Neuron (in vitro differentiated cells): ENCODE measurements around the gene AMER3.

Experiments used
- H2AFZ ChIP-seq: one replicate; pipeline ENCODE4 v1.6.1; 2013; ENCODE audit warnings: low read depth, mild to moderate bottlenecking, inconsistent platforms, low read length, moderate library complexity
- H3K27me3 ChIP-seq: one replicate; pipeline ENCODE4 v1.6.1; 2013; ENCODE audit warnings: low read length; ENCODE audit not compliant: insufficient read depth
- H3K36me3 ChIP-seq: one replicate; pipeline ENCODE4 v1.6.1; 2013; ENCODE audit warnings: low read length; ENCODE audit not compliant: insufficient read depth
- H3K4me1 ChIP-seq: one replicate; pipeline ENCODE4 v1.6.1; 2013; ENCODE audit warnings: low read length; ENCODE audit not compliant: insufficient read depth
- H3K4me3 ChIP-seq: 2 replicates; pipeline ENCODE4 v1.5.1; 2013; ENCODE audit warnings: mild to moderate bottlenecking, low read length, moderate library complexity
- H3K9me3 ChIP-seq: one replicate; pipeline ENCODE4 v1.6.1; 2013; ENCODE audit warnings: low read length

Gene AMER3

DNA sequence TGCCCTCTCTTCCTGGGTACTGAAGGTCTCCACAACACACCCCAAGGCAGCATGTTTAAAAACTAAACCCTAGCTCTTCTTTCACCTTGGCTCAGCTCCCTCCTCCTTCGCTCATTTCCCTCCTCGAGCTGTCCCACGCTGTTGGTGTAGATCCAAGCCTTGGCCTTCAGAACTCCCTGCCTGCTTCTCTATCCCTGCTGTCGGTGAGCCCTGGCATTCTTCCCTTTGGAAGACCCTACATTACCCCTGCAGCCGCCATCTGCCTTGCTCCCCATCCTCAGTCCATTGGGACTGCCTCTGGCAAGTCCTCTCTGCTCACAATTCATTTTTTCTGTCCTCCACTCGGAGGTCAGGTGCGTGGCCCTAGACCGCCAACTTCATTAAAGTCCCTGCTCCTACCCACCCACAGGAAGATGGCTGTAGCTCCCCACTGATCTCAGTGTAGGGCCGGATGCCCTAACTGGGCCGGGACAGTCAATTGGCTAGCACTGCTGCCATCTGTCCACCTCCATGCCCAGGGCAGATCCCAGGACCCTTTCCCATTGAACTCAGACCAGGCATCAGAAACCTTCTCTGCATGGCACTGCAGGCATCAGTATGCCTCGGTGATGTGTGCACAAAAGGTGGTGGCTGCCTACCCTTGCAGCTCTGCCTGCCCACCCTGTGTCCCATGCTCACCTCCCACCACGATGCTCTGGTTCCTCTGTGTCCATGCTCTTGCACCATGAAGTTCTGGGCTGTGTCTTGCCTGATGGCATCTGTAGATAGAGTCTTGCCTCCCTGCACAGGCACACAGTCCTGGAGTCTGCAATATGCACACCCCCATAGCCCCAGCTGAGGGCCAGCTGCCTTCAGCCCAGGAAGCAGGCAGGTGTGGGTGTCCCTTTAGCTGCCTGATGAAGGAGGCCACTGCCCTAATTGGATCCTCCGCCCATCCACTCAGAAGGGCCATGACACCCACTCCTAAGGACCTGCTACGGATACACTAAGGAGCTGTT is 5.7 kb downstream of the AMER3 start:
- peaks cover 24% of the 10 kb centered on the region for H3K27me3 ChIP-seq
- H3K36me3 ChIP-seq, result no peaks in the 10 kb centered on the region
- no peak overlapping the region for H2AFZ ChIP-seq
- no peaks in the 10 kb centered on the region for H3K9me3 ChIP-seq
- H3K4me1 ChIP-seq, result peaks cover 3% of the 10 kb centered on the region
- no peak overlapping the region for H3K4me3 ChIP-seq

DNA sequence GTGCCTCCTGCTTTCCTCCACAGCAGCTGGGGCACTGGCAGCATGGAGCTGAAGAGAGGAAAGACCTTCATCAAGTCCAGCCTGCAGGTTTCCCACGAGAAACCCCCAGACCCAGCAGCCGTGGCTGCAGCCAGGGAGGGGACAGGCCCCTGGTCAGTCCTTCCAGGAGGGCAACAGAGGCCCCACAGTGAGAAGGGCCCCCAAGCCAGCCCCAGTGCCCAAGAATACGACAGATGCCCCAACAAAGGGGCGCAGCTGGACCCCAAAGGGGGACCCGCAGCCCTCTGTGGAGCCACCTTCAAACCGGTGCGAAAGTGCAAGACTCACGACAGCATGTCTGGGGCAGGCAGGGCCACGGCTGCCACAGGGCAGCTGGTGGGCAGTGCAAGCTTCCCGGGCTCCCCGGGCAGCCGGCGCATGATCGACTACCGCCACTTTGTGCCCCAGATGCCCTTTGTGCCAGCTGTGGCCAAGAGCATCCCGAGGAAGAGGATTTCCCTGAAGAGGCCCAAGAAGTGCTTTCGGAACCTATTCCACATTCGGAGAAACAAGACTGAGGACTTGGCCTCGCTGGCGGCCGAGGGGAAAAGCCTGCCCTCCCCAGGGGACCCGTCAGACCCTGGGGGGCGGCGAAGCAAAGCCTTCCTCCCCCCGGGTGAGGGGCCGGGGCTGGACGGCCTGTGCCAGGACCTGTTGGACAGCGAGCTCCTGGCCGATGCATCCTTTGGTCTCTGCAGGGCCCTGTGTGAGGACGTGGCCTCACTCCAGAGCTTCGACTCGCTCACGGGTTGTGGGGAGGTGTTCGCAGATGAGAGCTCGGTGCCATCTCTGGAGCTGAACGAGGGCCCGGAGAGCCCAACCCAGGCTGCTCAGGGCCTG is 6.9 kb downstream of the AMER3 start:
- H3K27me3 ChIP-seq, result peaks cover 12% of the 10 kb centered on the region
- no peak overlapping the region for H3K4me3 ChIP-seq

DNA sequence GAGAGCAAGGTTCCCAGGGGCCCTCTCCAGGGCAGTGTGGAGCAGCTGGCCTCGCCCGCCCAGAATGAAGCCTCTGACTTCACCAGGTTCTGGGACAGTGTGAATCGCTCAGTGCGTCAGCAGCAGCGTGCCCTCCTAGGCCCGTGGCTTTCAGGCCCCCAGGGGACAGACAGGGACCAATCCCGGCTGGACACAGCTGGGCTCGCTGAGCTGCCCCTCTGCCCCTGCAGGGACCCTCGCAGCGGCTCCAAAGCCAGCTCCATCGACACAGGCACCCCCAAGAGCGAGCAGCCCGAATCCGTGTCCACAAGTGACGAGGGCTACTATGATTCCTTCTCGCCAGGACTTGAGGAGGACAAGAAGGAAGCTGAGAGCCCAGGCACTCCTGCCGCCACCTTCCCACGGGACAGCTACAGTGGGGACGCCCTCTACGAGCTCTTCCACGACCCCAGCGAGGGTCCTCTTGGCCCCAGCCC is 7.6 kb downstream of the AMER3 start:
- Histone ChIP-seq H3K9me3 (no peaks in the 10 kb centered on the region), H3K4me1 (no peaks in the 10 kb centered on the region), H3K36me3 (no peaks in the 10 kb centered on the region), H3K4me3 (no peak overlapping the region), H2AFZ (no peak overlapping the region), H3K27me3 (peaks cover 8% of the 10 kb centered on the region)

More for the DNA sequence above, 6.9 kb downstream of the AMER3 start:
- no peaks in the 10 kb centered on the region for H3K4me1 ChIP-seq
- no peaks in the 10 kb centered on the region for H3K36me3 ChIP-seq
- H2AFZ ChIP-seq, result no peak overlapping the region
- no peaks in the 10 kb centered on the region for H3K9me3 ChIP-seq

DNA sequence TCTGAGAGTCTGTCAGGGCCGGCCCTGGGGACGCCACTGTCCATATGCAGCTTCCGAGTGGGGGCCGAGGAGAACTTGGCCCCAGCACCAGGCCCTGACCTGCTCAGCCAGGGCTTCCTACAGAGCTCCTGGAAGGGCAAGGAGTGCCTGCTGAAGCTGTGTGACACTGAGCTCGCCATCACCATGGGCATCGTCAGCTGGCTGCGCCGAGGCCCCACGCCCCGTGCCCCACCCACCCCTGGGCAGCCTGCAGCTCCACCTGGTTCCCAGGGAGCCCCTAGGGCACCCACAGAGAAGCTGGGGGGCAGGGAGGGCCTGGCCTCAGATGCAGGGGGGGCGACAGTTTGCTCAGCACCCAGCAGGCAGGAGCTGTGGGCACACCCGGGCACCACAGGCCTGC is 8.1 kb downstream of the AMER3 start:
- H3K9me3 ChIP-seq, result no peaks in the 10 kb centered on the region
- no peaks in the 10 kb centered on the region for H3K4me1 ChIP-seq
- no peaks in the 10 kb centered on the region for H3K36me3 ChIP-seq
- no peak overlapping the region for H3K4me3 ChIP-seq
- peaks cover 8% of the 10 kb centered on the region for H3K27me3 ChIP-seq
- H2AFZ ChIP-seq, result no peak overlapping the region

DNA sequence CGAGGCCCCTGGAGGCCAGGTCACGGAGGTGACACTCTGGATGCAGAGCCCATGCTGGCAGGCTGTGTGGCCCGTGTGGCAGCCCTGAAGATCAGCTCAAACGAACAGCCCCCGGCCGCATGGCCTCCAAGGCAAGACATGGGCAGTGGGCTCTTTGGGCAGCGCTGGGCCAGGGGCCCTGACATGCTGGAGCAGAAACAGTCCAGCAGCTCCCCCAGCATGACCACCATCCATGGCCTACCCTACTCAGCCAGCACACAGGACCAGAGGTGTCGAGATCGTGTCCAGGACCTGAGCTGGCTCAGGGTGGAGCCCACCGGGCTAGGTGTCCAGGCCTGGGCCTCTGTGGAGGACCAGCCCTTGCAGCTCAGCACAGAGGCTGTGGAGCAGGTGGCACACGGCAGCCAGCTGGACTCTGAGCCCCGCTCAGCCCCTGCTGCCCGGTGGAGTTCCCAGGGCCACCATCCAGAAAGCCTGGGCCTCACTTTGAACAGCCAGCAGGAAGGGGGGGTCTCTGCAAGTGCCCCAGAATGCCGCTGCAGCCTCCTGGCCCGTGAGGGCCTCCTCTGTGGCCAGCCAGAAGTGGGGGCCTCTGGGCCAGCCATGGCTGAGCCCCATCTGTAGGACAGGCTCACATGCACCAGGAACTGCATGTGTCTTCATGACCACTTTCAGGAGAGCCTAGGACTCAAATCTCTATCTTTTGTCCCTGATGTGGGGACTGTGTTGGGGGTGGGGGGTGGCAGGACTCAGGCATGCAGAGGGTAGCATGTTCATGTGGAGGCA is 8.9 kb downstream of the AMER3 start:
- Histone ChIP-seq H3K4me1 (no peaks in the 10 kb centered on the region), H3K27me3 (peaks cover 3% of the 10 kb centered on the region), H3K9me3 (no peaks in the 10 kb centered on the region), H3K4me3 (no peak overlapping the region), H2AFZ (no peak overlapping the region), H3K36me3 (no peaks in the 10 kb centered on the region)

DNA sequence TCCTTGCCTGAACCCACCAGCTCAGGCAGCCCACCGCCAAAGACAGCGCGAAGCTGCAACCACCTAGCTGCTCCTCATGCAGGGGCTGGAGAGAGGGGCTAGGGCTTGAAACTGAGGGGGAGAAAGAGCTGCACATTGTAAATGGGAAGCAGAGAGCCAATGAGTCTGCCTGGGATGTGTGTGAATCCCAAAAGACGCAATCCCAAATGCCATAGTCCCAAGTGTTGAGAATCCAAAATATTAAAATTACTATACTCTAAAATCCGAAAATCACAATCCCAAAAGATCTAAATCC is 9.4 kb downstream of the AMER3 start:
- peaks cover 3% of the 10 kb centered on the region for H3K27me3 ChIP-seq
- H2AFZ ChIP-seq, result no peak overlapping the region
- H3K4me3 ChIP-seq, result no peak overlapping the region
- no peaks in the 10 kb centered on the region for H3K4me1 ChIP-seq
- no peaks in the 10 kb centered on the region for H3K9me3 ChIP-seq
- H3K36me3 ChIP-seq, result no peaks in the 10 kb centered on the region

DNA sequence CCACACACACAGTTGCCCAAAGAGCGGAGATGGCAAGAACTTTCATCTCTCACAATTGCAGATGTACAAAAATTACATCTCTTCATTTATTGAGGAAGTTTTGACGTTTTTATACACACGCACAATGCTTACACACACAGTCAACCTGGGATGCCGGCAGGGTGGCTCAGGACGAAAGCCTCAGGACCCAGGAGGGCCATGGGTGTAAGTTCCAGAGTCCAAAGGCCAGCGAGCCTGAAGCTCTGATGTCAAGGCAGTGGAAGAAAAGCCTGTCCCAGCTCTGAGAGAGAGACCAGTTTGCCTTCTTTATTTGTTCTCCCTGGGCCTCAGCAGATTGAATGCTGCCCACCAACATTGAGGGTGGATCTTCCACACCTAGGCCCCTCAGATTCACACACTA is 10.1 kb downstream of the AMER3 start:
- Histone ChIP-seq H3K4me3 (no peak overlapping the region), H2AFZ (no peak overlapping the region)

DNA sequence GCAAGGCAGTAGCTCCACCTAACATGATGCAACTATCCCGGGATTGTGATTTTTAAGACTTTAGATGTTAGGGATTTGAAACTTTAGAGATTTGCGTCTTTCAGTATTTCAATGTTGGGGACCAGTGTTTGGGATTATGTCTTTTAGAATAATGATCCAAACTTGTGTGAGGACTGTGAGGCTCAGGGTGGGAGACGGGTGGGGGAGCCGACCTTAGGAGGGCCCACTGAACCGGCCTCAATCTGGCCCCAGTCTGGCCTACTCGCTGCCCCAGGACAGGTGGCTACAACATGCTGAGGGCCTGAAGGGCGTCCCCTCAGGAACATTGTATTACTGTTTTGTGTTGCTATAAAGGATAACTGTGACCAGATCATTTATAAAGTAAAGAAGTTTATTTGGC is 10.7 kb downstream of the AMER3 start:
- no peak overlapping the region for H3K4me3 ChIP-seq
- H2AFZ ChIP-seq, result no peak overlapping the region
- no peaks in the 10 kb centered on the region for H3K4me1 ChIP-seq
- no peaks in the 10 kb centered on the region for H3K36me3 ChIP-seq
- no peaks in the 10 kb centered on the region for H3K9me3 ChIP-seq
- H3K27me3 ChIP-seq, result peaks cover 3% of the 10 kb centered on the region

More for the DNA sequence above, 10.1 kb downstream of the AMER3 start:
- no peaks in the 10 kb centered on the region for H3K9me3 ChIP-seq
- H3K36me3 ChIP-seq, result no peaks in the 10 kb centered on the region
- H3K4me1 ChIP-seq, result no peaks in the 10 kb centered on the region
- peaks cover 3% of the 10 kb centered on the region for H3K27me3 ChIP-seq

DNA sequence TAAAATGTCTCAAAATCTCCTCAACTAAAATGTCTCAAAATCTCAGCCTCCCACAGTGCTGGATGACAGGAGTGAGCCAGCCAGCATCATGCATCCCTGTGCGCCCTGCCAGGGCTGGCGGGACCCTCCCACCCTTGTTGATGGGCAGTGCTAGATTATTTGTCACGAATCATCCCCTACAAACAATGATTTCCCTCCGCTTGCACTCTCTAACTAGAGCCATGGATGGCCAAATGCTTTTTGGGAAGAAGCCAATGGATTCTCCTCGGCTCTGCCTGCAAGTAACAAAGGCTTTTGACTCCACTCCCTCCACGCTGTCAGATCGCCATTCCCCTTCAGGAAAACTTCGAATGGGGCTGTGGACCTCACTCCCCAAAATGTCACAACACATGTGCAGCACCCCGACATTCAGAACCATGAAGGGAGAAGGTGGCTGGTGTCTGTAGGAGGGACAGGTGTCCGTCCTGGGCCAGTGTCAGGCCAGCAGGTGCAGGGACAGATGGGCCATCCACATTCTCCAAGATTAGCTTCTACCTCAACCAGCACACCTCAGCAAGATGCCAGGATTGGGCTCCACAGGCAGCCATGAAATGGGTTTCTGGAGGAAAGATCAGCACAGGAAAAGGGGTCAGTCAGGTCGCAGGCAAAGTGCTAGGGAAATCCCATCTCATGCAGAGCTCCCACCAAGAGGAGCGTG is 11.5 kb downstream of the AMER3 start:
- Histone ChIP-seq H3K36me3 (no peaks in the 10 kb centered on the region), H3K4me3 (no peak overlapping the region), H2AFZ (no peak overlapping the region), H3K27me3 (peaks cover 3% of the 10 kb centered on the region), H3K9me3 (no peaks in the 10 kb centered on the region), H3K4me1 (no peaks in the 10 kb centered on the region)

DNA sequence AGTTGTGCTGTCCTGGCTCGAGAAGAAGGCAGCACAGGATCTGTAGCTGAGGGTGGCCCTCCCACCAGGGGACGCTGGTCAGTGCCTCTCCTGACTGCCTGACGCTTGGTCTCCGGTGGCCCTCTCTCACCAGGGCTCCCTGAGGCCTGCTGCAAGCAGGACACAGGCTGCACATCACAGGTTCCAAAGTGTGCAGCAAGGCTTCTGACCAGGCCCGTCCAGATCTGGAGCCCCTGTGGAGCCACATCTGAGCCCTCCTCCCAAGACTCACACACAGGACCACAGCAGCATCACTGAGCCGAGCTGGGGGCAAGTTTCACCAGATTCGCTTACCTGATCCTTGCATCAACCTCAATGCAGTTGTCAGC is 12.1 kb downstream of the AMER3 start:
- Histone ChIP-seq H2AFZ (no peak overlapping the region), H3K4me1 (no peaks in the 10 kb centered on the region), H3K36me3 (no peaks in the 10 kb centered on the region), H3K27me3 (peaks cover 3% of the 10 kb centered on the region), H3K4me3 (no peak overlapping the region), H3K9me3 (no peaks in the 10 kb centered on the region)

DNA sequence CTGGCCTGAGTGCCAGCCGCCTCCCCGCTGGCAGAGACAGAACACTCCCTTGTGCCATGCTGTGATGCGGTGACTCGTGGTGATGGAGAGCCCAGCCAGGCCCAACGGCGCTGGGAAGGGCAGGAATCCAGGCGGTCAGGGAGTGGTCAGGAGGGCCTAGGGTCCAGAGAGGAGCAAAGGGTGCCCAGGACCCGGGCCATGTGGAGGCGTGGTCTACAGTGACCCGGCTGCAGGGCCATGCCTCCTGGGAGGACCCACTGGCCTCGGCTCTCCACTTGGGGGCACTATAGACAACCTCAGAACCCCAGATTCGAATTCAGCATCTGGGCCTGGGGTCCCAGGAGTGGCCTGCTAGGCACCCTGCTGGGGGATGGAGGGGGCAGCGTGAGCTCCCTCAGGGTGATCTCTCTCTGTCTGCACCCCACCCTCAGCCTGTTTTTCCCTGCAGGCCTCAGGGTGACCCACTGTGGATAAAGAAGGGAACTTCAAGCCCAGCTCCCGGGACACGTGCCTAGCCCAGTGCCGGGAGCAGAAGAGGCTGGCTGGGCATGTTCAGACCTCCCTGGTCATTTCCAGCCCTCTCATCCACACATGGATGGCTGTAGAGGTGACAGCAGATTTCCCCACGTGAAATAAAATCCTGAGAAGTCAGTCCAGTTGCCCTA is 13.0 kb downstream of the AMER3 start:
- Histone ChIP-seq H2AFZ (no peak overlapping the region), H3K4me1 (no peaks in the 10 kb centered on the region), H3K4me3 (no peak overlapping the region), H3K27me3 (peaks cover 3% of the 10 kb centered on the region), H3K9me3 (no peaks in the 10 kb centered on the region), H3K36me3 (no peaks in the 10 kb centered on the region)

DNA sequence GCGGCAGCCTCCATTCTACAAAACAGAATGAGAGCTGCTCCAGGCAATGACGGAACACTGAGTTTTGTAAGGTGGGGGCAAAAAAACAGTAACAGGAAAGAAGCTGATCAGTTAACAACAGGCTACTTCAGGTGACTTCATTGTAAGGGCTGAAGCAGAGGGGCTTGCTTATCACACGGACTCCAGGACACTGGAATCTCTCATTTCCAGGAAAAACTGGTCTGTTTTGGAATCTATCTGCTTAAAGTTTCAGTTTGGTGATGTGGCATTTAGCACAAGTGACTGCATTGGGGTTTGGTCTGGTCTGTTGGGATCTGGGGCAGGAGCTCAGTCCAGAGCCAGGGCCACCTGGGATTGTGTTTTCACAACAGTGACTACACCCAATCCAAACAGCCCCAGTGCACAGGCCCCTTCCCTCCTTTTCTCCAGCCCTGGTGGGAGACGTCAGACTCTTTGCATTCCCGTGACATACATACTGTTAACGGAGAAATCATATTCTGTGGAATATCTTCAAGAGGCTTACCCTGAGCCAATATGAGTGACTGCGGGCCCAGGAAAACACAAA is 14.1 kb downstream of the AMER3 start:
- no peaks in the 10 kb centered on the region for H3K4me1 ChIP-seq
- H3K36me3 ChIP-seq, result no peaks in the 10 kb centered on the region
- no peaks in the 10 kb centered on the region for H3K9me3 ChIP-seq
- no peak overlapping the region for H3K4me3 ChIP-seq
- no peak overlapping the region for H2AFZ ChIP-seq
- peaks cover 3% of the 10 kb centered on the region for H3K27me3 ChIP-seq
